Measurements from ENCODE around the gene ERGIC1. TPM values are rescaled to one million over a fixed set of nuclear protein-coding genes. Genes with fewer than 3 reads are reported as not detected.
A peak's percentile ranks its signal among the peaks of the same experiment; 100 is the strongest.

The ERGIC1 gene
- total RNA-seq, 3 donors from 2014 or later (not counting 1 experiment from before 2014, with no cell fraction given): 86.2 to 126 (median 121) TPM

- no peaks in the 10 kb centered on the region for H3K9me3 ChIP-seq (ENCODE audit: control insufficient read depth, insufficient read depth, low read length)
- ATAC-seq (no peak), DNase-seq (no peak)
- intact Hi-C loops (cut with micrococcal nuclease): no loop called here
- no peak overlapping the region for H3K4me3 ChIP-seq (ENCODE audit: low read length)
- WGBS (ENCODE audit: insufficient coverage): 96% methylated on average over 14 of the region's 15 CpGs
- no peak for TF ChIP-seq CTCF (IDR thresholded peaks at IDR 0.05)
- H3K4me1 ChIP-seq (ENCODE audit: control insufficient read depth, insufficient read depth, low read length): no peaks in the 10 kb centered on the region
- Mint-ChIP-seq H3K4me3 (no peak overlapping the region), H3K36me3 (peaks cover 17% of the 10 kb centered on the region), H3K4me1 (peaks cover 0 to 4% of the 10 kb centered on the region in 2 donors), H3K27me3 (ENCODE audit: low read depth in 2 of 2) (no peaks in the 10 kb centered on the region), H3K27ac (no peak overlapping the region), H3K9me3 (no peaks in the 10 kb centered on the region)
- peaks cover 38% of the 10 kb centered on the region for H3K36me3 ChIP-seq (ENCODE audit: control insufficient read depth, insufficient read depth, low read length)
- no peaks in the 10 kb centered on the region for H3K27me3 ChIP-seq (ENCODE audit: control insufficient read depth, insufficient read depth, low read length)
- H3K27ac ChIP-seq (ENCODE audit: low read length): no peak overlapping the region
These were observed 106.4 kb downstream of the ERGIC1 start for GRCh38 chr5:172940268-172941066.

GRCh38 chr5:172941067-172941516, 107.0 kb downstream of the ERGIC1 start:
- DNase-seq (peak in 1 of 2 donors; percentile 18), ATAC-seq (no peak)
- H3K36me3 Mint-ChIP-seq: peaks cover 11% of the 10 kb centered on the region
- Histone ChIP-seq H3K9me3 (ENCODE audit: control insufficient read depth, insufficient read depth, low read length) (no peaks in the 10 kb centered on the region), H3K27ac (ENCODE audit: low read length) (no peak overlapping the region), H3K27me3 (ENCODE audit: control insufficient read depth, insufficient read depth, low read length) (no peaks in the 10 kb centered on the region), H3K36me3 (ENCODE audit: control insufficient read depth, insufficient read depth, low read length) (peaks cover 35% of the 10 kb centered on the region), H3K4me1 (ENCODE audit: control insufficient read depth, insufficient read depth, low read length) (no peaks in the 10 kb centered on the region), H3K4me3 (ENCODE audit: low read length) (no peak overlapping the region)
- H3K27me3 Mint-ChIP-seq (ENCODE audit: low read depth in 2 of 2): no peaks in the 10 kb centered on the region
- H3K27ac Mint-ChIP-seq: no peak overlapping the region
- 87% methylated on average over 3 of the region's 4 CpGs for WGBS (ENCODE audit: insufficient coverage)
- H3K4me3 Mint-ChIP-seq: no peak overlapping the region
- intact Hi-C loops (cut with micrococcal nuclease): no loop called here
- TF ChIP-seq CTCF (IDR thresholded peaks at IDR 0.05): no peak
- no peaks in the 10 kb centered on the region for H3K9me3 Mint-ChIP-seq
- peaks cover 0 to 4% of the 10 kb centered on the region in 2 donors for H3K4me1 Mint-ChIP-seq

GRCh38 chr5:172942556-172942955, 108.5 kb downstream of the ERGIC1 start:
- ATAC-seq (no peak), DNase-seq (no peak)
- Mint-ChIP-seq H3K4me3 (no peak overlapping the region), H3K4me1 (peaks cover 0 to 4% of the 10 kb centered on the region in 2 donors), H3K9me3 (no peaks in the 10 kb centered on the region), H3K36me3 (no peaks in the 10 kb centered on the region), H3K27me3 (ENCODE audit: low read depth in 2 of 2) (no peaks in the 10 kb centered on the region), H3K27ac (no peak overlapping the region)
- Histone ChIP-seq H3K27ac (ENCODE audit: low read length) (no peak overlapping the region), H3K27me3 (ENCODE audit: control insufficient read depth, insufficient read depth, low read length) (no peaks in the 10 kb centered on the region), H3K36me3 (ENCODE audit: control insufficient read depth, insufficient read depth, low read length) (peaks cover 33% of the 10 kb centered on the region), H3K9me3 (ENCODE audit: control insufficient read depth, insufficient read depth, low read length) (no peaks in the 10 kb centered on the region), H3K4me1 (ENCODE audit: control insufficient read depth, insufficient read depth, low read length) (no peaks in the 10 kb centered on the region), H3K4me3 (ENCODE audit: low read length) (no peak overlapping the region)
- 97% methylated on average over 11 of the region's 11 CpGs for WGBS (ENCODE audit: insufficient coverage)
- TF ChIP-seq CTCF (IDR thresholded peaks at IDR 0.05): no peak
- intact Hi-C loops (cut with micrococcal nuclease): no loop called here

Data from natural killer cell (primary cell).